HEK293 (cell line): ENCODE data around the gene GMPR.
"Not testable (repeated sequence)": the region's sequence is repeated elsewhere in the genome, so short reads cannot be mapped to it uniquely, and the experiment has no call there.

Source experiments
- CTCF ChIA-PET: fragments of 350-600 bp; formaldehyde crosslinking; extraction: SDS; loops from one replicate; lab custom pipeline; 2021; ENCODE audit warnings: antibody characterized with exemption; lab: Yijun Ruan, JAX
- POLR2A ChIA-PET: fragments of 300-600 bp; formaldehyde crosslinking; extraction: SDS; loops from one replicate; lab custom pipeline; 2020; ENCODE audit warnings: antibody characterized with exemption, inconsistent platforms; lab: Yijun Ruan, JAX
- H3K27ac ChIP-seq: fragments of 200-500 bp; sonication (Bioruptor generic); 2 replicates; pipeline ENCODE4 v1.5.1; 2014; ENCODE audit warnings: low read depth, low read length, control low read depth, inconsistent platforms; ENCODE audit errors: extremely low read depth
- H3K36me3 ChIP-seq, 2 experiments: fragments of 200-500 bp in 1 of 2; sonication (Bioruptor generic) in 1 of 2; 1 replicate in 1 of 2; 2 replicates in 1 of 2; pipeline ENCODE4 v1.5.1; 2014 to 2017; ENCODE audit warnings: inconsistent platforms in 2 of 2, low read length in 2 of 2; ENCODE audit not compliant: control insufficient read depth in 2 of 2, insufficient read depth in 1 of 2
- H3K4me1 ChIP-seq: fragments of 200-500 bp; sonication (Bioruptor generic); 2 replicates; pipeline ENCODE4 v1.5.1; 2014; ENCODE audit warnings: mild to moderate bottlenecking, low read length, inconsistent platforms; ENCODE audit not compliant: control insufficient read depth, insufficient read depth
- H3K4me3 ChIP-seq: 2 replicates; pipeline ENCODE4 v1.5.1; 2011; ENCODE audit warnings: low read depth, mild to moderate bottlenecking, control low read depth, low read length, moderate library complexity
- H3K9me3 ChIP-seq: fragments of 200-500 bp; sonication (Bioruptor generic); 2 replicates; pipeline ENCODE4 v1.5.1; 2014; ENCODE audit warnings: low read depth, low read length, inconsistent platforms; ENCODE audit not compliant: control insufficient read depth, insufficient read depth
- BCL11B ChIP-seq: fragments of 450-650 bp; formaldehyde crosslinking; IDR thresholded peaks from 2 replicates; pipeline ENCODE4 v1.5.1; 2016; ENCODE audit warnings: low read depth, missing biosample characterization, missing genetic modification characterization
- GLI4 ChIP-seq: fragments of 450-650 bp; formaldehyde crosslinking; IDR thresholded peaks from 2 replicates; pipeline ENCODE4 v1.5.1; 2016; ENCODE audit warnings: missing biosample characterization, missing genetic modification characterization
- IKZF3 ChIP-seq: fragments of 450-650 bp; IDR thresholded peaks from 2 replicates; pipeline ENCODE4 v1.5.0; 2018; ENCODE audit warnings: missing biosample characterization, mild to moderate bottlenecking, missing genetic modification characterization, moderate library complexity
- KLF8 ChIP-seq: fragments of 450-650 bp; formaldehyde crosslinking; IDR thresholded peaks from 2 replicates; pipeline ENCODE4 v1.5.1; 2016; ENCODE audit warnings: missing biosample characterization, missing genetic modification characterization
- YY2 ChIP-seq: fragments of 450-650 bp; formaldehyde crosslinking; IDR thresholded peaks from 2 replicates; pipeline ENCODE4 v1.5.1; 2016; ENCODE audit warnings: missing biosample characterization, missing genetic modification characterization
- ZFP3 ChIP-seq: fragments of 450-650 bp; formaldehyde crosslinking; IDR thresholded peaks from 2 replicates; pipeline ENCODE4 v1.5.1; 2016; ENCODE audit warnings: low read depth, missing biosample characterization, missing genetic modification characterization
- ZNF155 ChIP-seq: fragments of 450-650 bp; formaldehyde crosslinking; IDR thresholded peaks from 2 replicates; pipeline ENCODE4 v1.5.1; 2016; ENCODE audit warnings: missing biosample characterization, missing genetic modification characterization
- ZNF302 ChIP-seq: fragments of 450-650 bp; formaldehyde crosslinking; IDR thresholded peaks from 2 replicates; pipeline ENCODE4 v1.5.1; 2016; ENCODE audit warnings: missing biosample characterization, missing genetic modification characterization, low read depth
- ZNF335 ChIP-seq: fragments of 450-650 bp; formaldehyde crosslinking; conservative IDR thresholded peaks from 2 replicates; pipeline ENCODE4 v1.5.1; 2016; ENCODE audit warnings: missing biosample characterization, missing genetic modification characterization
- ZNF600 ChIP-seq: fragments of 450-650 bp; formaldehyde crosslinking; IDR thresholded peaks from 2 replicates; pipeline ENCODE4 v1.5.1; 2016; ENCODE audit warnings: missing biosample characterization, missing genetic modification characterization
- ZNF660 ChIP-seq: fragments of 450-650 bp; IDR thresholded peaks from 2 replicates; pipeline ENCODE4 v1.5.1; 2018; ENCODE audit warnings: missing biosample characterization, mild to moderate bottlenecking, missing genetic modification characterization
- ZNF768 ChIP-seq: fragments of 450-650 bp; formaldehyde crosslinking; IDR thresholded peaks from 2 replicates; pipeline ENCODE4 v1.5.1; 2018; ENCODE audit warnings: missing biosample characterization, mild to moderate bottlenecking, missing genetic modification characterization
- ZXDB ChIP-seq: fragments of 450-650 bp; formaldehyde crosslinking; IDR thresholded peaks from 2 replicates; pipeline ENCODE4 v1.5.1; 2016; ENCODE audit warnings: missing biosample characterization, missing genetic modification characterization
- TF ChIP-seq, protein P1 (sequence below): fragments of 450-650 bp; formaldehyde crosslinking; IDR thresholded peaks from 2 replicates; pipeline ENCODE4 v1.5.1; 2016; ENCODE audit warnings: missing biosample characterization, missing genetic modification characterization

GMPR gene

DNA sequence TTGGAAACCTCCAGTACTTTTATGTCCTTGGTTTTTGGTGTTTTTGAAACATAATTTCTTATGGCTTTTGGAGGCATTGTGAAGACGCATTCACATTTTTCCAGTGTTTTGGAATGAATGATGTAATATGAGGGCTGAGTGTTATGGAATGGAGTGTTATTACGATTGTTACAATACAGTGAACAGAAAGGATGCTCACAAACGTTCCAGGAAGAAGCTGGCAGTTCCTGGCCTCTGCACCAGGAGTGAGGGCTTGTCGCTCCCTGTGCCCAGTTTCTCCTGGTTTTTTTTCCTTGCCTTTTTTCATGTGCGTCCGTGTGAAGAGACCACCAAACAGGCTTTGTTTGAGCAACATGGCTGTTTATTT, 20.3 kb downstream of the GMPR start:
- Histone ChIP-seq H3K4me3 (no peak overlapping the region), H3K36me3 (peaks cover 0 to 15% of the 10 kb centered on the region in 2 experiments; a peak in 1 of 3 replicates), H3K9me3 (no peaks in the 10 kb centered on the region), H3K4me1 (0 out of 2 replicates have a peak, but pooled peaks cover 2% of the 10 kb centered on the region), H3K27ac (no peak overlapping the region)
- ChIA-PET CTCF (no interaction called here), POLR2A (no interaction called here)
- TF ChIP-seq ZNF600 (tag by site-specific recombination): peak; percentile 62; the same call in 1 of the 2 replicates
- TF ChIP-seq YY2 (tag by site-specific recombination): no peak
- no peak for TF ChIP-seq GLI4 (tag by site-specific recombination)
- no peak for TF ChIP-seq ZFP3
- no peak for TF ChIP-seq ZNF302 (tag by site-specific recombination)
- no peak for TF ChIP-seq ZNF660 (tag by site-specific recombination)

DNA sequence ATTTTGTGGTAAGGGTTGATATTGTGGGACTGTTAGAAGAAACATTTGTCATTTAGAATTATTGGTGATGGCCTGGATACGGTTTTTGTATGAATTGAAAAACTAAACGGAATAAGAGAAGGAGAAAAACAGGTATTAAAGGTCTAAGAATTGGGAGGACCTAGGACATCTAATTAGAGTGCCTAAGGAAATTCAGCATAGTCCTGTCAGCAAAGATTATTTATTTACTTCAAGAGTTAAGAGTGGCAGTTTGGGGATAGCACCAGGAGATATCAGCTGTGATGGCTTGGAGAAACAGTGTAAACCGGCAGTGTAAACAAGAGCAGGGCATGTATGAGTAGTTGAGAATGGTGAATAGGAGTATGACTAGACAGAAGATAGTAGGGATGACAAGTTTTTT, 21.2 kb downstream of the GMPR start:
- H3K27ac ChIP-seq, POLR2A ChIA-PET, H3K4me1 ChIP-seq, H3K4me3 ChIP-seq, H3K9me3 ChIP-seq: not testable (repeated sequence)
- H3K36me3 ChIP-seq: peaks cover 0 to 11% of the 10 kb centered on the region in 2 experiments; a peak in 1 of 3 replicates
- CTCF ChIA-PET: interaction anchor here (0.6 to 0.7 kb wide), 2 partner anchors 10 to 29 kb away, joined by 3 to 4 read pairs; no protein-coding TSS in a partner anchor

DNA sequence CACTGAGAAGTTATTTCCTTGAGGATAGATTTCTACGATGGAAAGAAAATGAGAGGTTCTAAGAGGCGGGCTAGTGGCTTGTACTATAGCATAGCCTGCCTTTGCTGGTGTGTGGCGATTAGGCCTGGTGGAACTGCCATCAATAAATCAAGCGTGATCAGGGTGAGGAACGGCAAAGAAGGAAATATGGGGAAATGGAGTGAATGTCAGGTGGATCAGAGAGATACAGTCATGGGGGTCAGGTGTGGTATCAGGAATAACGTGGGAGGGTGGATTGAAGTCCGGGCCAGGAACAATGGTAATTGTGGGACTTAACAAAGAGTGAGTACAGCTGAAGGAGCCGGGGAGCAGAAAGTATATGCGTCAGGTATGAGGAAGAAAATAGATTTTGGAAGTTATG, 22.2 kb downstream of the GMPR start:
- POLR2A ChIA-PET, H3K27ac ChIP-seq, H3K9me3 ChIP-seq, H3K4me1 ChIP-seq, H3K36me3 ChIP-seq, CTCF ChIA-PET, H3K4me3 ChIP-seq: not testable (repeated sequence)

DNA sequence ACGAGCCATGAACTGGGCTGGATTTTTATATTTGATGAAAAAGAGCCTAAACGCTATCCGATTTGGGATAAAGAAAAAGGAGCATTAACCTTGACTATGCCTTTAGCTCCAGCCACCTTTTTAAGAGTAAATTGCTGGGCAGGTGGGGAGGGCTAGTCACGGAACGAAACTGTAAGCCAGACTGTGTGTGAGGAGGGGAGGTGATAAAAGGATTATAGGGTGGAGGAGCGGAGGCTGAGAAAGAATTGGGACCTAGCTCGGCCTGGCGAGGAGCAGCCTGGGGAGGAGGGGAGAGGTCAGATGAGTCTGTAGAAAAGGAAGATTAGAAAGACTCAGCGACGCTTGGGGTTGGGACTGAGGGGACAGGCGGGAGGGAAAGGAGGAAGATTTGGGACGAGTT, 24.4 kb downstream of the GMPR start:
- CTCF ChIA-PET, H3K4me1 ChIP-seq, H3K9me3 ChIP-seq, POLR2A ChIA-PET, H3K27ac ChIP-seq, H3K36me3 ChIP-seq, H3K4me3 ChIP-seq: not testable (repeated sequence)

DNA sequence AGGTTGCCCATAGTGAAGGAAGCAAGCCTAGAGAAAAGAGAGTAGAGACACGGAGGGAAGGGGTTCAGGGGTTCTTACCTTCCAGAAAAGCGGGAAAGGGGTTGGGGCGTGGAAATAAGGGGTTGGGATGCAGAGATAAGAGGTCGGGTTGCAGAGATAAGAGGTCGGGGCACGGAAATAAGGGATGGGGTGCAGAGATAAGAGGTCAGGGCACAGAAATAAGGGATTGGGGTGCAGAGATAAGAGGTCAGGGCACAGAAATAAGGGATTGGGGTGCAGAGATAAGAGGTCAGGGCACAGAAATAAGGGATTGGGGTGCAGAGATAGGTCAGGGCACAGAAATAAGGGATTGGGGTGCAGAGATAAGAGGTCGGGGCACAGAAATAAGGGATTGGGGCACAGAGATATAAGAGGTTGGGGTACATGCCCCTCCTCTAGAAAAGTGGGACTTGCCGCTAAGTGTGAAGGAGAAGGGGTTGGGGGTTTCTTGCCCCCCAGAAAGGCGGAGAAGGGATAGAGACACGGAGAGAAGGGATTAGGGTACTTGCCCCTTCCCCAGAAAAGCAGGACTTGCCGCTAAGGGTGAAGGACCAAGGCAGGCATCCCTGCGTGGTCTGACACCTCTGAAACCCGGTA, 25.2 kb downstream of the GMPR start:
- CTCF ChIA-PET, POLR2A ChIA-PET, H3K27ac ChIP-seq, H3K36me3 ChIP-seq, H3K9me3 ChIP-seq, H3K4me3 ChIP-seq, H3K4me1 ChIP-seq: not testable (repeated sequence)

DNA sequence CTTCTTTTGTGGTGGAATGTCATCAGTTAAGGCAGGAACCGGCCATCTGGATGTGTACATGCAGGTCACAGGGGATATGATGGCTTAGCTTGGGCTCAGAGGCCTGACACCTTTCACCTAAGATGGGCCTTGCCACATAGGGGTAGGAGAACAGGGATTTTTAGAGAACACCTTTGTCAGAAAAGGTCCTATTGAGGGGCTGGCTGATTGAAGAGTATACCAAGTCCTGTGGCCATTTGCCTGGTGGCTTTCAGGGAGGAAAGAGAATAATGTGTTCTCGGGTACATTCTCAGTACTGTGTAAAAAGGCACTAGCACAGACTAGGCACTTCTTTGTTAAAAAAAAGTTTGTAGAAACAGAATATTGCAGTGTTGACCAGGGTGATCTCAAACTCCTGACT, 26.4 kb downstream of the GMPR start:
- H3K9me3 ChIP-seq: no peaks in the 10 kb centered on the region
- H3K36me3 ChIP-seq: peaks cover 0 to 5% of the 10 kb centered on the region in 2 experiments; a peak in 1 of 3 replicates
- TF ChIP-seq ZXDB (tag by site-specific recombination): no peak
- TF ChIP-seq ZNF768 (tag by site-specific recombination): no peak
- TF ChIP-seq BCL11B: no peak
- TF ChIP-seq, protein P1, sequence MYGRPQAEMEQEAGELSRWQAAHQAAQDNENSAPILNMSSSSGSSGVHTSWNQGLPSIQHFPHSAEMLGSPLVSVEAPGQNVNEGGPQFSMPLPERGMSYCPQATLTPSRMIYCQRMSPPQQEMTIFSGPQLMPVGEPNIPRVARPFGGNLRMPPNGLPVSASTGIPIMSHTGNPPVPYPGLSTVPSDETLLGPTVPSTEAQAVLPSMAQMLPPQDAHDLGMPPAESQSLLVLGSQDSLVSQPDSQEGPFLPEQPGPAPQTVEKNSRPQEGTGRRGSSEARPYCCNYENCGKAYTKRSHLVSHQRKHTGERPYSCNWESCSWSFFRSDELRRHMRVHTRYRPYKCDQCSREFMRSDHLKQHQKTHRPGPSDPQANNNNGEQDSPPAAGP: no peak
- TF ChIP-seq ZNF335 (tag by site-specific recombination): no peak
- no peak for TF ChIP-seq ZNF155
- TF ChIP-seq KLF8: no peak
- no peak for TF ChIP-seq IKZF3 (tag by site-specific recombination)
- CTCF ChIA-PET: interaction anchor here (0.6 to 2.2 kb wide), 3 partner anchors 12 to 82 kb away, joined by 3 to 10 read pairs (median 4); partner anchors contain the start of gene GMPR
- no peak overlapping the region for H3K4me3 ChIP-seq
- POLR2A ChIA-PET: no interaction called here
- no peak overlapping the region for H3K27ac ChIP-seq
- 0 out of 2 replicates have a peak, but pooled peaks cover 2% of the 10 kb centered on the region for H3K4me1 ChIP-seq
